ENCODE results near the gene FYN. TPM values are rescaled to one million over a fixed set of nuclear protein-coding genes. Genes with fewer than 3 reads are reported as not detected.

Gene FYN
- total RNA-seq, 1 donor: 106 TPM

DNA sequence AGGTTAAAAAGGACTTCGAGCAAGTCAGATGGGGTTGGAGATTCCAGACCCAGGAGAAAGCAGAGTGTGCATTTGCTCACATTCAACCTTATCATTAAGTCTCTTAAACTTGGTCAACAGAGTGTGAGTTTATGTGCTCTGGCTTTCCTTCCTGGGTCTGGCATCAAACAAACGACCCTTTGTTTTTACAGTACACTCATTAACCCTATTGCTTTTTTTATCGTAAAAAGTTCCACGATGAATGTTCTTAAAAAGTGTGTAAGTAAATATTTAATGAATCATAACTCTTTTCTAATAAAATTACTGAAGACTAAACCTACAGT, 2.5 kb downstream of the FYN start:
- DNase-seq (ENCODE audit: insufficient read length, low spot score, missing footprints): no peak
- H2AFZ ChIP-seq (ENCODE audit: low read length): no peak overlapping the region
- TF ChIP-seq CTCF (IDR thresholded peaks at IDR 0.05; ENCODE audit: extremely low read depth, low read depth, low read length): no peak
- no peaks in the 10 kb centered on the region for H3K9me3 ChIP-seq (ENCODE audit: low read depth, low read length)
- no peaks in the 10 kb centered on the region for H3K27me3 ChIP-seq (ENCODE audit: insufficient read depth, low read length)
- peaks cover 71% of the 10 kb centered on the region for H3K79me2 ChIP-seq (ENCODE audit: insufficient read depth, low read length)
- H3K36me3 ChIP-seq (ENCODE audit: insufficient read depth, low read length): no peaks in the 10 kb centered on the region
- peak overlapping the region; percentile 82 for H3K27ac ChIP-seq (ENCODE audit: low read depth, low read length)
- H3K4me1 ChIP-seq (ENCODE audit: insufficient read depth, low read length): peaks cover 27% of the 10 kb centered on the region
- peaks cover 39% of the 10 kb centered on the region for H4K20me1 ChIP-seq (ENCODE audit: insufficient read depth, low read length)
- peak overlapping the region; percentile 90 for H3K4me2 ChIP-seq (ENCODE audit: insufficient read depth, low read length)
- peak overlapping the region; percentile 86 for H3K4me3 ChIP-seq (ENCODE audit: insufficient read depth, low read length)

DNA sequence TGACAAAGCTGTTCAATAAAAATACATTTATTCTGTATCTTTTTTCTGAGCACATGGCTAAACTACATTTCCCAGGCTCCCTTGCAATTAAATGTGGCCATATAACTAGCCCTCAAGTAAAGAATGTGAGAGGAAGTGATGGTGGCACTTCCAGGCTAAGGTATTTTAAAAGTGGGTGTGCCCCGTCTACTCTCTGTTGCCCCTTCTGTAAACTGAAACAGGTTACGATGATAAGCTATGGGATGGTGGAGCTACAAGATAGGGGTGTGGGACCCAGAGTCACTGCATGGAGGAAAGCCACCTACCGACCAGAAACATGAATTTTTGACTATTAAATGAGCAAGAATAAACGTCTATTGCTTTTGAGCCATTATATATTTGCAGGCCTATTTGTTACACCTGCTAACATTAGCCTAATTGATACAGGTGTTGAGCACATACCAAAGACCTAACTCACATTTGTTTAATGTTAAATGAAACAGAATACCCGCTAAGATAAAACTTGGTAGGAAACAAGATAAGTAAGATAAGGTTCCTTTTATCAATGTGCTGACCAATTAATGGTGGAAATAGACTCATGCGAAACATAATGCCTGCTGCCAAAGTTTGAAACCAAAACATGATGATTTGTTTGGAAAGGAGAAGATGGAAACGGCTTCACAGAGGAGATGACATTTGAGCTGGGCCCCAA, 3.1 kb downstream of the FYN start:
- no peaks in the 10 kb centered on the region for H3K9me3 ChIP-seq (ENCODE audit: low read depth, low read length)
- no peaks in the 10 kb centered on the region for H3K36me3 ChIP-seq (ENCODE audit: insufficient read depth, low read length)
- H3K4me1 ChIP-seq (ENCODE audit: insufficient read depth, low read length): peaks cover 27% of the 10 kb centered on the region
- TF ChIP-seq CTCF (IDR thresholded peaks at IDR 0.05; ENCODE audit: extremely low read depth, low read depth, low read length): no peak
- peaks cover 39% of the 10 kb centered on the region for H4K20me1 ChIP-seq (ENCODE audit: insufficient read depth, low read length)
- H3K79me2 ChIP-seq (ENCODE audit: insufficient read depth, low read length): peaks cover 76% of the 10 kb centered on the region
- H3K27ac ChIP-seq (ENCODE audit: low read depth, low read length): no peak overlapping the region
- peak overlapping the region; percentile 1 for H3K4me3 ChIP-seq (ENCODE audit: insufficient read depth, low read length)
- peak overlapping the region; percentile 90 for H3K4me2 ChIP-seq (ENCODE audit: insufficient read depth, low read length)
- H2AFZ ChIP-seq (ENCODE audit: low read length): no peak overlapping the region
- DNase-seq (ENCODE audit: insufficient read length, low spot score, missing footprints): peak; percentile 77
- no peaks in the 10 kb centered on the region for H3K27me3 ChIP-seq (ENCODE audit: insufficient read depth, low read length)

DNA sequence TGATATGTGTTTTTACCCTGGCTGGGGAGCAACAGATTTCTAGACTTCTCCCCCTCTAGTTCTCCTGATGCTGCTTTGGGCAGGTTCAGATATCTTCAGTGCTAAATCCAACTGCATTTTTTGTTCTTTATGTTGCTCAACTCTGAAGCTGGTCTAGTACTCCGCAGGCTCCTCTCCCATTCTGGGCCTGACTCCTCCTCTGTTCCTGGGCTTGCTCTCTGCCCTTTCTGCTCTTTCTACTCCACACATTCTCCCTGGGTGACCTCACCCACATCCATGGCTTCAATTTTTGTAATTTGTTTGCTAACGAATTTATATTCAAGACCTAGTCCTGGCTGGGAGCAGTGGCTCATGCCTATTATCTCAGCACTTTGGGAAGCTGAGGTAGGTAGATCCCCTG, 6.4 kb downstream of the FYN start:
- peaks cover 4% of the 10 kb centered on the region for H3K36me3 ChIP-seq (ENCODE audit: insufficient read depth, low read length)

More for the DNA sequence above, 6.4 kb downstream of the FYN start:
- Histone ChIP-seq H3K4me3 (ENCODE audit: insufficient read depth, low read length) (no peak overlapping the region), H4K20me1 (ENCODE audit: insufficient read depth, low read length) (peaks cover 57% of the 10 kb centered on the region), H3K27me3 (ENCODE audit: insufficient read depth, low read length) (no peaks in the 10 kb centered on the region), H3K4me1 (ENCODE audit: insufficient read depth, low read length) (peaks cover 19% of the 10 kb centered on the region), H2AFZ (ENCODE audit: low read length) (no peak overlapping the region), H3K79me2 (ENCODE audit: insufficient read depth, low read length) (peaks cover 100% of the 10 kb centered on the region), H3K27ac (ENCODE audit: low read depth, low read length) (no peak overlapping the region), H3K9me3 (ENCODE audit: low read depth, low read length) (no peaks in the 10 kb centered on the region), H3K4me2 (ENCODE audit: insufficient read depth, low read length) (no peak overlapping the region)
- TF ChIP-seq CTCF (IDR thresholded peaks at IDR 0.05; ENCODE audit: extremely low read depth, low read depth, low read length): no peak
- DNase-seq (ENCODE audit: insufficient read length, low spot score, missing footprints): no peak
